Bronchial epithelial cell (primary cell): ENCODE results near the gene MLLT10. TPM values are rescaled to one million over a fixed set of nuclear protein-coding genes. Genes with fewer than 3 reads are reported as not detected.

Source experiments
- total RNA-seq: library from RNA; depleted of rRNA; stranded (reverse); fragments of >200 nt; gene quantifications from 2 replicates; pipeline ENCODE4 v1.2.1, GENCODE V29; 2014

The MLLT10 gene
- total RNA-seq, 1 donor from 2014 or later: 40.8 TPM

Other genes starting within 250 kb of the MLLT10 start
- gene SKIDA1, start 8.6 kb upstream of the MLLT10 start, total RNA-seq: under 0.01 and 0.13 TPM in 2 replicates